HPDE6-E6E7 (cell line): ENCODE measurements around the gene PLD1.

Experiments used
- DNase-seq: peaks from one replicate; pipeline ENCODE4 v3.0.0; 2011; ENCODE audit warnings: missing footprints; ENCODE audit errors: extremely low spot score

Gene PLD1

GRCh38 chr3:171561596-171562323 lies 248.5 kb downstream of the PLD1 start:
- no peak for DNase-seq

GRCh38 chr3:171559586-171559985 lies 250.7 kb downstream of the PLD1 start:
- DNase-seq, result no peak

GRCh38 chr3:171558188-171558696 lies 252.0 kb downstream of the PLD1 start:
- DNase-seq, result no peak

GRCh38 chr3:171557173-171557572 lies 253.1 kb downstream of the PLD1 start:
- no peak for DNase-seq

- peak; percentile 29 for DNase-seq
Observed at GRCh38 chr3:171556574-171557145, 253.6 kb downstream of the PLD1 start.

- no peak for DNase-seq
Observed at GRCh38 chr3:171556148-171556547, 254.1 kb downstream of the PLD1 start.

GRCh38 chr3:171553086-171553485 lies 257.2 kb downstream of the PLD1 start:
- DNase-seq, result no peak

GRCh38 chr3:171552531-171552930 lies 257.8 kb downstream of the PLD1 start:
- DNase-seq, result no peak

- no peak for DNase-seq
Observed at GRCh38 chr3:171551296-171551695, 259.0 kb downstream of the PLD1 start.
